A549 (cell line): Measurements from ENCODE around the gene GABRQ. TPM values are rescaled to one million over a fixed set of nuclear protein-coding genes. Genes with fewer than 3 reads are reported as not detected.

Source experiments
- ATAC-seq, 2 experiments: fragments of 200-7000 bp in 1 of 2; fragments of >200 bp in 1 of 2; cut with Nextera tagmentation in 1 of 2; cut with Tn5 transposase in 1 of 2; 3 replicates each; pipeline versions ENCODE4 v1.8.0 to v1.9.1; 2018 to 2020; ENCODE audit warnings: mild to moderate bottlenecking in 1 of 2, moderate library complexity in 1 of 2
- CTCF ChIA-PET: fragments of 300-600 bp; sonication (Branson Sonifier 250); formaldehyde crosslinking; extraction: SDS; loops from one replicate; lab custom pipeline; 2021; ENCODE audit warnings: antibody characterized with exemption, inconsistent platforms; lab: Yijun Ruan, JAX
- POLR2A ChIA-PET: fragments of 350-600 bp; formaldehyde crosslinking; extraction: SDS; loops from one replicate; lab custom pipeline; 2021; ENCODE audit warnings: antibody characterized with exemption, inconsistent platforms; lab: Yijun Ruan, JAX
- DNase-seq, 2 experiments: peaks; one replicate each; pipeline versions ENCODE4 v3.0.0 to v3.0.0-alpha.2; 2011 to 2016; ENCODE audit warnings: low read depth in 1 of 2, low spot score in 1 of 2
- FAIRE-seq: peaks from 2 replicates; lab custom pipeline; 2011; peaks lifted over from hg19 to GRCh38; lab: Jason Lieb, UNC
- H3K27ac ChIP-seq, 2 experiments: fragments of >200 bp; sonication (Bioruptor Twin); formaldehyde crosslinking; 3 replicates each; pipeline ENCODE4 v1.5.1; 2016 to 2017
- H3K4me1 ChIP-seq: fragments of >200 bp; sonication (Bioruptor Twin); formaldehyde crosslinking; 3 replicates; pipeline ENCODE4 v1.6.1; 2016
- H3K4me2 ChIP-seq: fragments of >200 bp; sonication (Bioruptor Twin); formaldehyde crosslinking; 3 replicates; pipeline ENCODE4 v1.6.1; 2016
- H3K4me3 ChIP-seq: fragments of >200 bp; sonication (Bioruptor Twin); formaldehyde crosslinking; 3 replicates; pipeline ENCODE4 v1.5.1; 2016
- H3K9me3 ChIP-seq: fragments of >200 bp; sonication (Bioruptor Twin); formaldehyde crosslinking; 3 replicates; pipeline ENCODE4 v1.6.1; 2016
- CEBPB ChIP-seq, 2 experiments: fragments of >200 bp in 1 of 2; sonication (Bioruptor Twin) in 1 of 2; formaldehyde crosslinking in 1 of 2; IDR thresholded peaks; 2 replicates each; pipeline ENCODE4 v1.6.1; 2012 to 2016
- CHD2 ChIP-seq: fragments of 150-350 bp; IDR thresholded peaks from 2 replicates; pipeline ENCODE4 v1.6.1; 2014; ENCODE audit warnings: low read length; ENCODE audit not compliant: partially characterized antibody
- CTCF ChIP-seq: fragments of >200 bp; sonication (Bioruptor Twin); formaldehyde crosslinking; IDR thresholded peaks from 3 replicates; pipeline ENCODE4 v1.5.1; 2016
- ESRRA ChIP-seq: fragments of 150-350 bp; IDR thresholded peaks from 2 replicates; pipeline ENCODE4 v1.6.1; 2014; ENCODE audit warnings: mild to moderate bottlenecking, low read length, borderline replicate concordance
- HDAC2 ChIP-seq: fragments of 200-600 bp; sonication (generic); IDR thresholded peaks from 2 replicates; pipeline ENCODE4 v1.6.1; 2016
- NFE2L2 ChIP-seq: fragments of 150-350 bp; conservative IDR thresholded peaks from 2 replicates; pipeline ENCODE4 v1.6.1; 2014; ENCODE audit warnings: low read length
- PBX3 ChIP-seq: IDR thresholded peaks from 2 replicates; pipeline ENCODE4 v1.6.1; 2012
- RAD21 ChIP-seq, 2 experiments: fragments of >200 bp in 1 of 2; sonication (Bioruptor Twin) in 1 of 2; formaldehyde crosslinking in 1 of 2; IDR thresholded peaks in 1 of 2; conservative IDR thresholded peaks in 1 of 2; 2 replicates in 1 of 2; 3 replicates in 1 of 2; pipeline ENCODE4 v1.6.1; 2012 to 2018; ENCODE audit warnings: inconsistent platforms in 1 of 2
- SMC3 ChIP-seq: fragments of >200 bp; sonication (Bioruptor Twin); formaldehyde crosslinking; IDR thresholded peaks from 3 replicates; pipeline ENCODE4 v1.6.1; 2018; ENCODE audit warnings: inconsistent platforms
- SREBF2 ChIP-seq: fragments of 450-650 bp; IDR thresholded peaks from 2 replicates; pipeline ENCODE4 v1.6.1; 2014; ENCODE audit warnings: mild to moderate bottlenecking, moderate library complexity
- USF2 ChIP-seq: fragments of 450-650 bp; IDR thresholded peaks from 2 replicates; pipeline ENCODE4 v1.6.1; 2014; ENCODE audit warnings: antibody characterized with exemption
- WGBS: methylation state at CpG from one replicate; pipeline ENCODE4 v1.1.6; 2017; ENCODE audit errors: missing lambda C conversion rate; 5-methylcytosine and 5-hydroxymethylcytosine counted together
- polyA plus RNA-seq, 4 experiments: library from polyadenylated mRNA; depleted of rRNA in 3 of 4; stranded (reverse); fragments of >200 nt; fragmentation: RNase III in 1 of 4; extraction: RNeasy Plus Mini Kit Qiagen cat#74134 plus additional on column Dnase treatment in 1 of 4; gene quantifications; 2 replicates in 3 of 4; 3 replicates in 1 of 4; pipeline ENCODE4 v1.2.3, GENCODE V29; 2011 to 2017

The GABRQ gene
- polyA plus RNA-seq, 2 of the 4 experiments (the other 2 are of a cell fraction), result 0.50 to 0.52 TPM

GRCh38 chrX:152632445-152633097 lies 5.1 kb upstream of the GABRQ start:
- Histone ChIP-seq H3K4me2 (no peak overlapping the region), H3K4me3 (no peak overlapping the region), H3K4me1 (no peaks in the 10 kb centered on the region; the same call in 2 of the 3 replicates), H3K9me3 (no peaks in the 10 kb centered on the region), H3K27ac (no peak overlapping the region)
- TF ChIP-seq CEBPB (IDR thresholded peaks at IDR 0.05) (no peak), RAD21 (conservative IDR thresholded peaks at IDR 0.05 in 1 of 2, IDR thresholded peaks at IDR 0.05 in 1 of 2) (peak; percentile 69 to 71), ESRRA (no peak), SMC3 (peak; percentile 68), CTCF (peak; percentile 58), SREBF2 (no peak), USF2 (no peak), PBX3 (no peak), CHD2 (no peak)
- POLR2A ChIA-PET, result interaction anchor here (1.3 kb wide), 1 partner anchor 879 kb away, joined by 3 read pairs; no protein-coding TSS in a partner anchor
- 31% methylated on average over 7 of the region's 7 CpGs for WGBS
- ATAC-seq, result peak in 1 of 2 experiments; percentile 66; a peak in 3 of 6 replicates
- peak; percentile 14 to 26 for DNase-seq
- CTCF ChIA-PET, result interaction anchor here (0.6 to 5.4 kb wide), 22 partner anchors 8 to 1007 kb away, joined by 3 to 119 read pairs (median 4); no protein-coding TSS in a partner anchor
- FAIRE-seq, result no peak

GRCh38 chrX:152635941-152636340 lies 1.8 kb upstream of the GABRQ start:
- CTCF ChIA-PET, result interaction anchor here (0.7 to 5.4 kb wide), 9 partner anchors 9 to 919 kb away, joined by 3 to 119 read pairs (median 4); no protein-coding TSS in a partner anchor
- H3K27ac ChIP-seq, result no peak overlapping the region
- POLR2A ChIA-PET, result no interaction called here
- no peaks in the 10 kb centered on the region for H3K9me3 ChIP-seq
- no peak overlapping the region for H3K4me2 ChIP-seq
- no peak overlapping the region for H3K4me3 ChIP-seq
- ATAC-seq, result peak; percentile 70 to 81; a peak in 4 of 6 replicates
- FAIRE-seq, result peak; percentile 93
- peak; percentile 66 for TF ChIP-seq CTCF
- TF ChIP-seq SMC3, result peak; percentile 80
- peak; percentile 75; a peak in 4 of 5 replicates for TF ChIP-seq RAD21 (conservative IDR thresholded peaks at IDR 0.05 in 1 of 2, IDR thresholded peaks at IDR 0.05 in 1 of 2)
- no peak for TF ChIP-seq HDAC2
- peaks cover 13% of the 10 kb centered on the region for H3K4me1 ChIP-seq
- peak; percentile 24 to 65 for DNase-seq
- WGBS, result 3% methylated on average over 7 of the region's 7 CpGs

- Histone ChIP-seq H3K27ac (peak overlapping the region in 1 of 2 experiments; percentile 53; a peak in 2 of 6 replicates), H3K4me1 (peaks cover 13% of the 10 kb centered on the region)
- DNase-seq, result no peak
- CTCF ChIA-PET, result interaction anchor here (0.8 kb wide), 1 partner anchor 11 kb away, joined by 4 read pairs; no protein-coding TSS in a partner anchor
- no peak for ATAC-seq
- TF ChIP-seq CEBPB (IDR thresholded peaks at IDR 0.05), result no peak
- no peak for TF ChIP-seq NFE2L2
- TF ChIP-seq, all 56 proteins: peak for 0
- POLR2A ChIA-PET, result no interaction called here
- FAIRE-seq, result no peak
- WGBS, result 11% methylated on average over 15 of the region's 23 CpGs
- H3K9me3 ChIP-seq, result no peaks in the 10 kb centered on the region
- H3K4me2 ChIP-seq, result peak overlapping the region; percentile 75
- peak overlapping the region; percentile 37; the same call in 2 of the 3 replicates for H3K4me3 ChIP-seq
These were observed 779 bp downstream of the GABRQ start for GRCh38 chrX:152638443-152638904.
